Measurements from ENCODE around the gene PTPRN2. TPM values are rescaled to one million over a fixed set of nuclear protein-coding genes. Genes with fewer than 3 reads are reported as not detected.

PTPRN2 gene
- total and polyA plus RNA-seq, 2 donors (not counting 1 experiment from before 2014, with no cell fraction given): 0.54 to 1.2 TPM

GRCh38 chr7:157694376-157694665, 893.3 kb downstream of the PTPRN2 start:
- Histone ChIP-seq H3K4me3 (replicated peaks in 1 of 4; ENCODE audit: control extremely low read depth in 1 of 4, insufficient read depth in 1 of 4, low read depth in 3 of 4, low read length in 4 of 4) (no peak overlapping the region), H3K4me1 (ENCODE audit: control insufficient read depth, extremely low read depth, insufficient read depth, low read length) (no peaks in the 10 kb centered on the region), H3K9me3 (ENCODE audit: control insufficient read depth, insufficient read depth, low read depth, low read length) (no peaks in the 10 kb centered on the region), H3K9ac (ENCODE audit: insufficient read depth, low read length) (no peak overlapping the region), H3K27ac (ENCODE audit: insufficient read depth, low read length) (no peak overlapping the region), H3K27me3 (ENCODE audit: control insufficient read depth, insufficient read depth, low read length) (no peaks in the 10 kb centered on the region), H3K4me2 (ENCODE audit: extremely low read depth, insufficient read depth, low read length) (no peak overlapping the region), H3K79me2 (ENCODE audit: control insufficient read depth, insufficient read depth, low read length) (no peaks in the 10 kb centered on the region), H4K20me1 (ENCODE audit: control insufficient read depth, extremely low read depth, insufficient read depth, low read length) (no peaks in the 10 kb centered on the region), H2AFZ (ENCODE audit: low read length) (no peak overlapping the region), H3K36me3 (ENCODE audit: control insufficient read depth, insufficient read depth, low read length) (no peaks in the 10 kb centered on the region)
- no peak for DNase-seq (ENCODE audit: low read depth in 2 of 2)
- TF ChIP-seq, protein P1, sequence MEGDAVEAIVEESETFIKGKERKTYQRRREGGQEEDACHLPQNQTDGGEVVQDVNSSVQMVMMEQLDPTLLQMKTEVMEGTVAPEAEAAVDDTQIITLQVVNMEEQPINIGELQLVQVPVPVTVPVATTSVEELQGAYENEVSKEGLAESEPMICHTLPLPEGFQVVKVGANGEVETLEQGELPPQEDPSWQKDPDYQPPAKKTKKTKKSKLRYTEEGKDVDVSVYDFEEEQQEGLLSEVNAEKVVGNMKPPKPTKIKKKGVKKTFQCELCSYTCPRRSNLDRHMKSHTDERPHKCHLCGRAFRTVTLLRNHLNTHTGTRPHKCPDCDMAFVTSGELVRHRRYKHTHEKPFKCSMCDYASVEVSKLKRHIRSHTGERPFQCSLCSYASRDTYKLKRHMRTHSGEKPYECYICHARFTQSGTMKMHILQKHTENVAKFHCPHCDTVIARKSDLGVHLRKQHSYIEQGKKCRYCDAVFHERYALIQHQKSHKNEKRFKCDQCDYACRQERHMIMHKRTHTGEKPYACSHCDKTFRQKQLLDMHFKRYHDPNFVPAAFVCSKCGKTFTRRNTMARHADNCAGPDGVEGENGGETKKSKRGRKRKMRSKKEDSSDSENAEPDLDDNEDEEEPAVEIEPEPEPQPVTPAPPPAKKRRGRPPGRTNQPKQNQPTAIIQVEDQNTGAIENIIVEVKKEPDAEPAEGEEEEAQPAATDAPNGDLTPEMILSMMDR (conservative IDR thresholded peaks at IDR 0.05 in 1 of 2, IDR thresholded peaks at IDR 0.05 in 1 of 2; ENCODE audit: low read depth in 1 of 2, low read length in 2 of 2): no peak
- TF ChIP-seq EZH2 (IDR thresholded peaks at IDR 0.05; ENCODE audit: low read length, missing control alignments): no peak

DNA sequence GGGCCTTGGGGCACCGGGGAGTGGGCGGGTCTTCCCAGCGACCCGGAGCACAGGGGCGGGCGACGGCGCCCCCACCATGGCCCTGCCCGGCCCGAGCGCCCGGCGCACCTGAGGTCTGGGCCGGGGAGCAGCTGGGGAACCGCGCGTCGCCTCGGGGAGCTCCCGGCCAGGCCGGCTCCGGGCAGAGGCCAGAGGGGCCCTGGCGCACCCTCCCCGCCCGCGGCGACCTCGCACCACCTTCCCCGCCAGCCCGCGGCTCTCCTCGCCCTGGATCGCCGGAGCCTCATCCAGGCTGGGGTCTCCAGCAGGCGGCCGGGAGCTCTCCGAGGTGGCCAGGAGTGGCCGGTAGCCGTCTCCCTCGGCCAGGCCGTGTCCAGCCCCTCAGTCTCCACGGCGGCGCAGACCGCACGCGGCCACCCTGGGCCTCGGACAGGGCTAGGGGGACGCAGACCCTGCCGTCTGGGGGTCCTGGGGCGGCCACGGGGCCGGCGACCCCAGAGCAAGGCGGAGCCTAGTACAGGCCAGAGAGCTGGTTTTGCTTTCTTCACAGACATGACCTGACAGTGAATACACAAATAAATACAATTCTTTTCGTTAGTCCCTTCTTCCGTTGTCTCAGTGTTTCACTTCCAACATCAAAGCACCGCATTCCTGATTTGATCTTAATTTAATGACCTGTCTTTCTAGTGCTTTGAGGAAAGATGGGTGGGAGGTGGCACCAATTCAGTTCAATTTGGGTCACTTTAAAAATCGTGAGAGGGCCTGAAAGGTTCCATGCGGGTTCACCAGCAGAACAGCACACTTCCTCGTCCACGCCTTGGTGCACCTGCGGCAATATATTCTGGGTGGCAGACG, 893.9 kb downstream of the PTPRN2 start:
- Histone ChIP-seq H3K9ac (ENCODE audit: insufficient read depth, low read length) (no peak overlapping the region), H3K9me3 (ENCODE audit: control insufficient read depth, insufficient read depth, low read depth, low read length) (no peaks in the 10 kb centered on the region), H3K4me2 (ENCODE audit: extremely low read depth, insufficient read depth, low read length) (no peak overlapping the region), H3K36me3 (ENCODE audit: control insufficient read depth, insufficient read depth, low read length) (no peaks in the 10 kb centered on the region), H3K79me2 (ENCODE audit: control insufficient read depth, insufficient read depth, low read length) (no peaks in the 10 kb centered on the region), H3K27ac (ENCODE audit: insufficient read depth, low read length) (no peak overlapping the region), H3K27me3 (ENCODE audit: control insufficient read depth, insufficient read depth, low read length) (no peaks in the 10 kb centered on the region), H2AFZ (ENCODE audit: low read length) (no peak overlapping the region), H3K4me3 (replicated peaks in 1 of 4; ENCODE audit: control extremely low read depth in 1 of 4, insufficient read depth in 1 of 4, low read depth in 3 of 4, low read length in 4 of 4) (no peak overlapping the region), H4K20me1 (ENCODE audit: control insufficient read depth, extremely low read depth, insufficient read depth, low read length) (no peaks in the 10 kb centered on the region), H3K4me1 (ENCODE audit: control insufficient read depth, extremely low read depth, insufficient read depth, low read length) (no peaks in the 10 kb centered on the region)
- DNase-seq (ENCODE audit: low read depth in 2 of 2): no peak
- TF ChIP-seq, protein P1 (conservative IDR thresholded peaks at IDR 0.05 in 1 of 2, IDR thresholded peaks at IDR 0.05 in 1 of 2; ENCODE audit: low read depth in 1 of 2, low read length in 2 of 2): no peak
- TF ChIP-seq EZH2 (IDR thresholded peaks at IDR 0.05; ENCODE audit: low read length, missing control alignments): no peak

- Histone ChIP-seq H4K20me1 (ENCODE audit: control insufficient read depth, extremely low read depth, insufficient read depth, low read length) (no peaks in the 10 kb centered on the region), H3K27me3 (ENCODE audit: control insufficient read depth, insufficient read depth, low read length) (no peaks in the 10 kb centered on the region), H3K4me1 (ENCODE audit: control insufficient read depth, extremely low read depth, insufficient read depth, low read length) (no peaks in the 10 kb centered on the region), H3K79me2 (ENCODE audit: control insufficient read depth, insufficient read depth, low read length) (no peaks in the 10 kb centered on the region), H3K9ac (ENCODE audit: insufficient read depth, low read length) (no peak overlapping the region), H3K27ac (ENCODE audit: insufficient read depth, low read length) (no peak overlapping the region), H3K9me3 (ENCODE audit: control insufficient read depth, insufficient read depth, low read depth, low read length) (no peaks in the 10 kb centered on the region), H3K4me3 (replicated peaks in 1 of 4; ENCODE audit: control extremely low read depth in 1 of 4, insufficient read depth in 1 of 4, low read depth in 3 of 4, low read length in 4 of 4) (no peak overlapping the region), H3K4me2 (ENCODE audit: extremely low read depth, insufficient read depth, low read length) (no peak overlapping the region), H3K36me3 (ENCODE audit: control insufficient read depth, insufficient read depth, low read length) (no peaks in the 10 kb centered on the region), H2AFZ (ENCODE audit: low read length) (no peak overlapping the region)
- TF ChIP-seq, protein P1 (conservative IDR thresholded peaks at IDR 0.05 in 1 of 2, IDR thresholded peaks at IDR 0.05 in 1 of 2; ENCODE audit: low read depth in 1 of 2, low read length in 2 of 2): no peak
- TF ChIP-seq EZH2 (IDR thresholded peaks at IDR 0.05; ENCODE audit: low read length, missing control alignments): no peak
- no peak for DNase-seq (ENCODE audit: low read depth in 2 of 2)
Measured at GRCh38 chr7:157693071-157693520, 894.5 kb downstream of the PTPRN2 start.

All from fibroblast of lung (primary cell).